SIG-M5 (cell line): ENCODE data around the gene OTOP2.
"Not testable (repeated sequence)": the region's sequence is repeated elsewhere in the genome, so short reads cannot be mapped to it uniquely, and the experiment has no call there.

ENCODE experiments used
- DNase-seq: peaks from one replicate; lab custom pipeline; 2025; lab: John Stamatoyannopoulos, UW

Gene OTOP2

DNA sequence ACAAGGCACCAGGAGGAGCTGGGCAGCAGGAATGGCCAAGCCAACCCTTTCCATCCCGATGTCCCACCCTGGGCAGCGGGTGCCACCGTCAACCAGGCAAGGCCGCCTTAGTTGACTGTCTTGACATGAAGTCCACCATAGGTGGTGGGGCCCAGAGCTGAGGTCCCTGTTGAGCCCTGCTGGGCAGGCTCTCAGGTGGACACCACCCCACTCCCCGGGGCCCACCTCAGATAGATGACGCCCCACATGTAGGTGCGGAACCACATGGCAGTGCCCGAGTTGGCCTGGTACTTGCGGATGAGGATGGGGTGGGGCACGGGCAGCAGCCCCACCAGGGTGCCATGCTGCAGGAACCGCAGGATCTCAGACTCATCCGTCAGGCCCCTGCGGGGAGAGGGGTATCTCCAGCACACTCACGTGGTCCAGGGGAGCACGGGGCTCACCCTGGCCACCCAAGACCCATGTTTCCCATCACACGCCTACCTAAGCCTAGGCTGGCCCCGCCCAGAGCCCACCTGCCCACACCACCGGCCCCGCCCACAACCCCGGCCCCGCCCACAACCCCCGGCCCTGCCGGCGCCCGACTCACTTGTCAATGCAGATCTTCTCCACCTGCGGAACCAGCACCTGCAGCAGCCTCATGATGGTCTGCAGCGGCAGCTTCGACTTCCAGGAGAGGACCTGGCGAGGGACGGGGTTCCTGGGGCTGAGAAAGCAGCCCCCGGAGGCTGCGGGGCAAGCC is 27.8 kb downstream of the OTOP2 start:
- no peak for DNase-seq

DNA sequence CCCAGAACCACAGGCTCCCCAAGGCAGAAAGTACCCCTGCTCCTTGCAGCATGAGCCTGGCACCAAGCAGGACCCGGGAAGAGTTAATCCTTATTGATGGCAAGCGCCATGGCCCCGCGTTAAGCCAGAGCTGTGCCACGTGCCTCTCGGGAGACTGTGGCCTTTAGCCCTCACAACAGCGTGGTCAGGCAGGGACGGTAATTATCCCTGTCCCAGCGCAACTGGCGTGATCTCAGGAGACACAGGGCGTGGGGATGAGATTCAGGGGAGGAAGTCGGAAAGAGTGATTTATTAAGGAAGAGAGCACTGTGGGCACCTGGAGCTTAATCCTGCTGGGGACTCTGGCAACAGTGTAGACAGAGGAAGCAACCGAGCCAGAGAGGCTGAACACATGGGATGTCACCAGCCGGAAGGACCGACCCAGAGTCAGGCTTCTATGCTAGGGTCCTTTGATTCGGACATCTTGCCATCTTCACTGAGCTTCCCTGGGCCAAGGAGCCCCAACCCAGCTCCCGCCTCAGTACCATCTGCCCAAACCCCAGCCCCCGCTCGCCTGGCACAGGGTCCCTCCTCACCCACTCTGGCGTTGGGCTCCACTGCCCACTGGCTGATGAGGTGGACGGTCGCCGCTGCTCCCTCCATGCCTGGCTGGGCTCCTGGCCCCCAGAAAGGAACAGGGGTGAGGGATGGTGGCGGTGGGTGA is 28.5 kb downstream of the OTOP2 start:
- DNase-seq = no peak

DNA sequence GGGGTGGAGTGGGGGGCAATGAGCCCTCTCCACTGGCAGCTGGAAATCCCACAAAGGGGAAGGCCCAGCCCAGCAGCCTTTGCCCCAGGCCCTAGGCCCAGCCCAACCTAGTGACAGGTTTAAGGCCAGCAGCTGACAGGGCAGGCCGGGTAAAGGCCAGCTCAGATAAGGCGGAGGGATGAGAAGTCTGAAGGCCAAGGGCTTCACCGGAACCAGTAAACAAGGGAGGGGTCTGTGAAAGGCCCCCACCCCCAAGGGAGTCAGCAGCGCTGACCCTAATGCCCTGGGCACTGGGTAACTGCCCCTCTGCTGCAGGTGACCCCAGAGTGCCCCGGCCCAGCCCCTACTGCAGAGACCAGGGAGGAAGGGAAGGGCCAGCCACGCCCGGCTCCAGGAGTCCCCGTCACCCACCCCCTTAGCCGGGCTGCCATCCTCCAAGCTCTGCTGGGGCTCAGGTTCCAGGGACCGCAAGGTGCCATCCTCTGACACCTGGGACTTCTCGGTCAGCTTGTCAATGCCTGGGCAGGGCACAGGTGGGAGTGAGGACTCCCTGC is 29.1 kb downstream of the OTOP2 start:
- no peak for DNase-seq

DNA sequence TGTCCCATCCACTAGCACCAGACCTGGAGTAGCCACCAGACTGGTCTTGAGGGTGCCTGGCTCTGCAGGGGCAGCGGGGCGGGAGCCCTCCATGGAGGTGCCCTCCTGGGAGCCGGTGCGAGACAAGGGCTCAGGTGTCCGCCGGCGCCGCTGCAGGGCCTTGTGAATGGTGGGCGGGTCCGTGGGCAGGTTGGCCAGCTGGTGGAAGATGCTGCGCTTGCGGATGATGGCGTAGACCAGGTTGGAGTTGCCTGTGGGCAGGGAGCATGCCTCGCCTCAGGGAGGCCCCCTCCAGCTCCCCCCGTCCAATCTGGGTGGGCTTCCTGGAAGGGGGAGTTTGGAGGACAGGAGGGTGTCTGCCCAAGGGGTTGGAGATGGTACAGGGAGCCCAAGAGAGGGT is 30.0 kb downstream of the OTOP2 start:
- no peak for DNase-seq

DNA sequence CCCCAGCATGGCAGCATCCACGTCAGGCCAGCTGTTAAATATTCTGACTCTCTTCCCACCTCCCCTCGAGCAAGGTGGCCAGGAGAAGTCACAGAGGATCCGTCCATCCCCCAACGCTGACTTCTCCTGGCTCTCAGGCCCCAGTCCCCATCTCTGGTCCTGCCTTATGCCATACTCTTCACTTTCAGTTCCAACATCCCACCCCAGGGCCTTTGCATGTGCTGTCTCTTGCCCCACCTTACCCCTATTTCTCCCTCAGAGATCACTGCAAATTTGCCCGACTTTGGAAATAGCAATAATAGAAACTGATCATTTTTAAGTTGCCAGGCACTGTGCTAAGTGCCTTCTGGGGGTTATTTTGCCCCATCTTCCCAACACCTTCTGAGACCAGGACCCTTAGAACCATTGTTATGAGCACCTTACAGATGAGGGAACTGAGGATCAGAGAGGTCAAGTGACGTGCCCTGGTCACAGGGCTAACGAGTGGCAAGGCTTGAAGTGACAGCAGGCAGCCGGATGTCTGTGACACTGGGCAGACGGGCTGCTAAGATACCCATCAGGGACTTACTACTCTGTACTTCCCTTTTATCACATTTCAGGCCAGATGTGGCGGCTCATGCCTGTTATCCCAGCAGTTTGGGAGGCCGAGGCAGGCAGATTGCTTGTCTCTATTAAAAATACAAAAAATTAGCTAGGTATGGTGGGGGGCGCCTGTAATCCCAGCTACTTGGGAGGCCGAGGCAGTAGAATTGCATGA is 30.8 kb downstream of the OTOP2 start:
- no peak for DNase-seq

DNA sequence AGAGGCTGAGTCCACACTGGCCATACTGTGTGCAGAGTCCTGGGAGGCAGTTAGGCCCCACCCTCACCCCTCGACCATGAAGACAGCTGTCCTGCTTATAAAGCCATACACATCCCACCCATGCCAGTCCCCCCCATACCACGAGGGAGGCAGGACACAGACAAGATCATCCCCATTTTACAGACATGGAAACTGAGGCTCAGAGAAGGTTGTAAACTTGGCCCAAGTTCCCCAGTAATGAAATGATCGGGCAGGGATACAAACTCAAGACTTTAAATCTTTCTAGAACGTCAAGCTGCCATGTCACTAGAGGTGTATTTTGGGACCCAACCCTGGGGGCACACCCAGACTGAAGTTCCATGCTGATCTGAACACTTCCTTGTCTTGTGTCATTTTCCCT is 32.0 kb downstream of the OTOP2 start:
- no peak for DNase-seq

DNA sequence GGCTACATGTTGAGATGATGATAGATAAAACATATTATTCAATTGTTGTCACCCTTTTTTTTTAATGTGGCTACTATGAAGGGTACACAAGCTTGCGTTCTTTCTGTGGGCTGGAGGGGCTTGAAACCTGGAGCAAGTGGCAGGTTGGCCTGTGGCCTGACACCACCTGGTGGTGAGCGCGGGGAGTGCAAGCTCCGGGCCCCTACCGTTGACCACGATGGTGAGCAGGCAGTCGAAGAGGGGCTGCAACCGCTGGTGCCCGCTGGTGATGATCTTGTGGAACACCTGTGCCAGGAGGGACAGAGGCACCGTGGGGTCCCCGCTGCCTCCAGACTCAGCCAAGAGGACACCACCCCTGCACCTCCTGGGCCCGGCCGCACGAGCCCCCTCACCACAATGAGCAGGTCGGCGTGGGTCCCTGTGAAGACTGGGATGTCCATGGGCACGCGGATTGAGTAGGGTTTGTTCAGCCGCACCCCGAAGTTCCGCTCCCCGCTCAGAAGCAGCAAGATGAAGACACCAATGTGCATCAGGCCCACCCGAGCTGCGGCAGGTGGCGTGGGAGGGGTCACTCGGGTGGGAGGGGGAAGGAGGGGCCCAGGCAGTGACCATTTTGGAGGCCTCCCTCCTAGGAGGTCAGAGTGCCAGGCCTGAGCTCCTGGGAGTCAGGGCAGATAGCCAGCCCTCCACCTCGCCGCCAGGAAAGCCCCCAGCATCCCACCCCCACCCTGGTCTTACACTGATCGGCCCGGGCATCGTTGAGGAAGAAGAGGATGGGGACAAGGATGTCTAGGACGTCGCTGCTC is 34.1 kb downstream of the OTOP2 start:
- DNase-seq = no peak

DNA sequence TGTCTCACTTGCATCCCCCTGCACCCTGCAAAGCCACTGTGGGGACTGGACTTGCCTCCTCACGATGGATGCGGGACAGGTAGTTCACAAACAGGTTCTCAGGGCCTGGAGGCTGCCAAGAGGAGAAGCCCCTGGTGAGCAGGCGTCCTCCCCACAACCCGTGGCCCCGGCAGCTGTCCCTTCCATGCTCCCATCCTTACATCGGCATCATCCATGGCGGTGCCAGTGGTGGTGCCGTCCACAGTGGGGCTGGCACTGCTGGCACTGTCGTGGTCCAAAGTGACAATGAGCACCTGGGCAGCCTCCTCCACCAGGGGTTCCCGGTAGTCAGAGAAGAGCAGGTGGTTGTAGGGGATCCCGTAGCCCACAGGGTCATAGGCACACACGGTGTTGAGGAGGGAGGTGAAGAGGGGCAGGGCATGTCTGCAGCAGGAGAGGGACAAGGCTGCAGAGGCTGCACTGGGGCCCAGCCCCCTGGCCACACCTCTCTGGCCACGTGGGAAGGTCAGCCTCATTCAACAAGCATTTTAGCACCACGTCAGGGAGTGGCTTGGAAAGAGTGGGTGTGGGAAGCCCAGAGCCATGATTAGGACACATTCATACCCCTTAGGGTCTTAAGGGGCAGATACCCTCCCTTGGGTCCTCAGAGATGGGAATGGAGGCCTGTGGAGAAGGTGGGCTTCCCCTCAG is 35.9 kb downstream of the OTOP2 start:
- no peak for DNase-seq

DNA sequence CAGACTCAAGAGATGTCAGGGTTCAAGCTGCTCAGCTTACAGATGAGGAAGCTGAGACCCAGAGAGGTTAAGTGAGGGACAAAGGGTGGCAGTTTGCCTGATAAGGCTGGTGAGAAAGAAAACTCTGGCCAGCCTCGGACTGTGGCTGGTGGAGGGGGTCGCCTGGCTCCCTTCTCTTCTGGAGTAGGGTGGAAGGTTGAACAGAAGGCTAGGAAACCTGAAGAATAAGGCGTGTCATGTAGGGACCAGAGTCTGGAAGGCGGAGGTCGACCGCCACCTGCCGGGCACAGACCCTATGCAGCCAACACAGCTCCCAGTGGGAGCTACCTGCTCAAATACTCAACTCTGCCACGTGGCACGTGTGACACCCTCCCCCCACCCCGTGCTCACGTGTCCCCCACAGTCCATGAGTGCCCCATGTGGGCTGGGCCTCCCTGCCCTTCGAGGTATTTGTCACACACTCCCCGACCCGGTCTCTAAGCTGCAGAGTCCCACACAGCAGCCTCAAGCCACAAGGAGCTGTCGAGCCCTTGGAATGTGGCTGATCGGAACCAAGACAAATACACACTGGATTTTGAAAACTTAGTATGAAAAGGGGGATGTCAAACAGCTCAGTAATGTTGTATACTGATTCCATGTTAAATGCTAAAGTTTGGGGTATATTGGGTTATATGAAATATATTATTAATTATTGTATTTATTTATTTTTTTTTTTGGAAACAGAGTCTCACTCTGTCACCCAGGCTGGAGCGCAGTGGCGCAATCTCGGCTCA is 36.7 kb downstream of the OTOP2 start:
- DNase-seq = no peak

DNA sequence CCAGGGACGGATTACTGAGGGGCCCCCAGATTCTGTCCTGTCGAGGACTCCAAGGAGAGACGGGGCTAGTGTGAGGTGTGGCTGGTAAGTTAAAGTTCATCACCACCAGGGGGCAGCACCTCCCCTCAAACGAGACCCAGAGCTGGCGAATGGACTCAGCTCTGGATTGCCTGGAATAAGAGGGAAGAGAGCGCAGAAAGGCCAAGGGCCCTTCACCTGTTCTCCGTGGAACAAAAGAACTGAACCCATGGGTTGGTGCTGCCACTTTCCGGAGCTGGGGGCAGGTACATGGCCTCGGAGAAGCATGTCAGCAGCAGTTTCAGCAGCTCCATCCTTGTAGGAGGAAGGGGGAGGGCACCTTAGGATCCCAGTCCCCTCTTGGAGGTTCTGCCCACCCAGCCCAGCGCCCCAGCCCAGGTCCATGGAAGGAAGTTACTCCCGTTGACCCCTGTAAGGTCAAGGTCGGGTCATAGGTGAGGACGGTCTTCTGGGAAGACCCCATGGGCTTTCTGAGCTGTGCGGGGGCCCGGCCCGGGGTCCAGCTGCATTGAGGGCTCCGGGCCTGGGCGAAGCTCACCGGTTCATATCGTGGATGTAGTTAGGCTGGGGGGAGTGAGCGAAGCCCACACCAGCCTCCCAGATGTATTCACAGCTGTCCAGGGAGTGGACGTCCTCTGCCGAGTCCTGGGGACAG is 37.7 kb downstream of the OTOP2 start:
- no peak for DNase-seq

DNA sequence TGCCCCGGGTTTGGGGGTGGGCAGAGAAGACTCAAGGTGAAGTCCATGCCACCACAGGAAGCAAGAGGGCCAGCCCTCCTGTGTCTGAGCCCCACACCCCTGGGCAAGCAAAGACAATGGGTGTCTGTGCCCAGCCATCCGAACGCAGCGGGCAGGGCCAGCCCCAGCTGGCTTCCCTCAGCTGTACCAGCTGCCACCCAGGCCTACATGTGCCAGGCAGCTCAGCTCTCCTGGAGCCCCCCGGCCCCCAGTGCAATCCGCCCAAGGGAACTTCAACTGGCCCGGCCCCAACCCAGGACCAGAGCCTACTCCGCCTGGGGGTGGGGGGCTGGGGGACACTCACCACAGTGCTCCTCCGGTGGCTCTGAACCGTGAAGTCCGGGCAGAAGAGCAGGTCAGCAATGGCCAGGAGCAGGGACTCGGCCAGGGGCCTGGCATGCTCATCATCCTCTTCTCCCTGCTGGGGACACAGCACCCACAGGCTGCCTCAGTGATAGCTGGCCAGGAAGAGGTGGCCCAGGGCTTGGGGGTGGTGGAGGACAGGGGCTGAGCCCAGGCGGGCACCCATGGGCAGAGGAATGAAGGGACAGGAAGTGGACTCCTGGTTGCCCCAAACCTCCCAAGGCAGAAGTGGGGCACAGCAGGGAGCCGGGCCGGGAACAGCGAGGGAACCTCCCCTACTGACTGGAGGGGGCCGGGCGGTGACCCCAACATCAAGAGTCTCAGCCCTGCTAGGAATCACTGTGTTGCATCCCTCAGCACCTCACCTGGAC is 38.7 kb downstream of the OTOP2 start:
- no peak for DNase-seq

DNA sequence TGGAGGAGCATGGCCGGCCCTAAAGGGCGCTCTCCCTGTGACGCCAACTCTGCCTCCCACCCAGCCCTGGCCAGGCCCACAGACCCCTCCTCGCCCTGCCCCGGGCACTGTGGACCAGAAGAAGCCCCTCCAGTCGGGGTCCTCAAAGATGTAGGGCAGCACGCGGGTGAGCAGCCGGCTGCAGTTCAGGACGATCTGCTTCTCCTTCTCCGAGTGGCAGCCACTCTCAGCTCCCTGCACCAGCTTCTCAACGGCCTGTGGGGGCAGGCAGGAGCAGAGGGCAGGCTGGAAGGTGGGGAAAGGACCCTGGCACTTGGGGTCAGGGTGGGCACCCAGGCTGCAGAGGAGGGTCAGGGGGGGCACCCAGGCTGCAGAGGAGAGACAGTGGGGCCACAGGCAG is 39.6 kb downstream of the OTOP2 start:
- no peak for DNase-seq

DNA sequence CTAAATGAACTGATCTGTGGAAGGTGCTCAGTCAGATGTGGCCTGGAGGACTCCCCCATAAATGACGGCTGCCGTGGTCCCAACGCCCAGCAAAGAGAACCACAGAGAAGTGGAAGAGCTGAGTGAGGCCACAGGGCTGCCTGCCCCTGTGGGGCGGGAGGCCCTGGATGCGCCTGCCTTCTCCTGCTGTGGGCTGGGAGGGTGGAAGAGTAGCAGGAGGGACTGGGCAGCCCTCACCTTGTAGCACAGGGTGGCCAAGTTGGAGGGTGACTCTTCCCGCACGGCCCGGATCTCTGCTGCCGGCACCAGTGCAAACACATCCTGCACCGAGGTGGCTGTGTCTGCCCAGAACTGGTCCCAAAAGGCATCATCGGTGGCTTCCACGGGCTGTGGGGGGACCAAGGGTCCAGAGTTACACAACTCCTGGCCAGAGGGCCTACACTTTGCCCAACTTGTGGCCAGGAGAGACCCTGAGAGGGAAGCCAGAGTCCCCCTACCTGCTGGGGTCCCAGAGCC is 40.2 kb downstream of the OTOP2 start:
- DNase-seq = no peak

DNA sequence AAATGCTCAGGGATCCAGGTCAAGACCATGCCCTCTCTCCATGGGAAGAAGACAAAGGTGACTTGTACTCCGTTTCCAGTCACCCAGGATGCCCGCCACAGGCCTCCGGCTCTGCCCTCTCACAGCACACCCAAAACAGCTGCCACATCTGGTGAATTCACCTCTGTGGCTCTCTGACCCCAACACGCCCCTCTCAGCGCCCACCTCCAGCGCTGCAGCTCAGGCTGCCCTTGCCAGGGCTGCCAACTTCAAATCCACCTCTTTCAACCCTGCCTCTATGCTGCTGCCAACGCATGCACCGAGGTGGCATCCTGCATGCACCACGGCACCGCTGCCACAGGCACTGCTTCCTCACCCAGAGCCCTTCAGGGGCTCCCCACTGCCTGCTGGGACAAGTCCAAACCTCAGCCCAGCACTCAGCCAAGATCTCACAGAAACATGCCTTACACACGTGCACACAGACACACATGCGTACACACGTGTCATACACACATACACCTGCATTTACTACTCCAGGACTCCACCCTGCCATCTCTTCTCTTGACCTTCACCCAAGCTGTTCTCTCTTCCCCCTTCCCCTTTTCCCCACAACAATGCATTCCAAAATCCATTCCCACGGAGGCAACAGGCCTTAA is 41.0 kb downstream of the OTOP2 start:
- no peak for DNase-seq

DNA sequence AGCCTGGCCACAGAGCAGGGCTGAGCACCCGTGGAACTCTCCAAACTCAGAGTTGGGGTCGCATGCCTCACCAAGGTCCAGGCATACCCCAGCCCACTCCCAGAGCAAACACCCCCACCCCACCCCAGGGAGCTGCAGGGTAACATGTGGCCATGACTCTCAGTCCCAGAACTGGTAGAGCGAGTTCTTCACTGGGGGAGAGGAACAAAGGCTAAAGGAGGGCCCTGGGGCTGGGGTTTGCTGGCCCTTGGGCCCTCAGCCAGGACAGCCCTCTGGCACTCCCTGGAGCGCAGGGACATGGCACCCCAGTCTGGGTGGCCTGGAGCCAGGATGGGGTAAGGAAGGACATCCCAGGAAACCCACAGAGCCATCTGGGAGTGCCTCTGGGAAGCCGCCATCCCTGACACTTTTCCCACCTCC is 44.3 kb downstream of the OTOP2 start:
- no peak for DNase-seq

DNA sequence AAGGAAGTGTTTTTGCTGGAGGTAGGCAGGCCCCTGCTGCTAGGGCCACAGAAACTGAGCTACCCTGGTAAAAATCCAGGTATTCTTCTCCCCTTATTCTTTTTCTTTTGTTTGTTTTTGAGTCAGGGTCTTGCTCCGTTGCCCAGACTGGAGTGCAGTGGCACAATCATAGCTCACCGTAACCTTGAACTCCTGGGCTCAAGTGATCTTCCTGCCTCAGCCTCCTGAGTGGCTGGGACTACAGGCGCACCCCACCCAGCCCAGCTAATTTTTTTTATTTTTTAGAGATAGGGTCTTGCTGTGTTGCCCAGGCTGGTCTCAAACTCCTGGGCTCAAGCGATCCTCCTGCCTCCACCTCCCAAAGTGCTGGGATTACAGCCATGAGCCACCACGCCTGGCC is 45.4 kb downstream of the OTOP2 start:
- DNase-seq = not testable (repeated sequence)

DNA sequence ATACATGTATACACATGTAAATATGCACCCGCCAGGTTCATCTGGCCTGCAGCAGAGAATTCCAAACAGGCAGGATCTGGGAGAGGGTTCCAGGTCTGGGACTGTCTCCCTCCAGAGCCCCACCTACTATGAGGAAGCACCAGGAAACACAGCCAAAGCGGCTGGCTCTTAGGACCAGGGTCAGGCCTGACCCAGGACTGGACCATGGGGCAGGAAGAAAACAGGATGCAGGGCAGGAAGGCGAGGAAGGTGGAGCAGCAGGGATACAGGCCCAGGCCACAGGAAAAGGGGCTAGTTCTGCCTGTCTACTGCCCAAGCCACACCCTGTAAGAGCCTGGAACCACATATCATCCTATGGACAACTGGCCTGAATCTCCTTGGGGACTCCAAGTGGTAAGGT is 46.3 kb downstream of the OTOP2 start:
- DNase-seq = no peak

DNA sequence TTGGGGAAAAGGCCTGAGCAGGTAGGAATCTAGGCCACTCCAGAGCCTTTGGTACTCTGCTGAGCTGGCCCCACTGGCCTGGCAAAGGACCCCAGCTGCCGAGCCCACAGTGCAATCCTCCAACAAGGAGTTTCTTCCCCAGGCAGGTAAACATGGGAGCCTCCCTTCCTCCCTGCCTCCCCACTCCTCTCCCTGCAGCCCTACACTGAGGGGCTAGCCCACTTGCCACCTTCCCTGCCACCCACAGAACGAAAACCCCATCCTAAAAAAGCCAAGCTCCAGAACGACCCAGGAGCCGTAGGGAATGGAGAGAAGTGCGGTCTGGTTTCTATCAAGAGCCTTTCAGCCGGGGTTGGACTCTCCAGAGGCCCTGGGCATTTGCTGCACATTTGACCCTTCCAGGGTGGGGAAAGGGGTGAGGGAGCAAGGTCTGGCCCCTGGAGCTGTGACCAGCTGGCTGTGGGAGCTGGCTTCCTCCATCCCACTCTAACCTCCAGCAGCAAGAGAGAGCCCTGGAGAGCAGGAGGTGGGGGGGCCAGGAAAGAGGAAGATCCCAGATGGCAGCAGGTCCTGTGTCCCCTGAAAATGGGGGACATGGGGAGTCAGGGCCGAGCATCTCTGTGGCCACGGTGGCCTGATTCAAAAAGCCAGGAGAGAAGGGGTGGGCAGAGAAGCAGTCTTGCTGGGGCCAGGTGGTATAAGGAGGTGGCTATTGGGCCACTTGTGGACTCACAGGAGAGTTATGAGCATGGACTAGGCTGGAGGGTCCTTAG is 47.2 kb downstream of the OTOP2 start:
- no peak for DNase-seq
